ENCODE measurements around the gene ZDHHC19. TPM values are rescaled to one million over a fixed set of nuclear protein-coding genes. Genes with fewer than 3 reads are reported as not detected.

The ZDHHC19 gene
- total RNA-seq, 2 donors from 2014 or later: not detected

GRCh38 chr3:196237203-196237602 lies 26.0 kb upstream of the ZDHHC19 start:
- H3K4me3 ChIP-seq: no peak overlapping the region
- H3K27ac ChIP-seq: no peak overlapping the region
- no peaks in the 10 kb centered on the region for H3K9me3 ChIP-seq
- DNase-seq: no peak
- no peaks in the 10 kb centered on the region for H3K27me3 ChIP-seq
- peaks cover 4% of the 10 kb centered on the region for H3K36me3 ChIP-seq
- intact Hi-C loops (cut with DNase I): no loop called here
- H3K4me1 ChIP-seq: no peaks in the 10 kb centered on the region
- no peak for TF ChIP-seq CTCF (IDR thresholded peaks at IDR 0.05)
- no peak overlapping the region for H3K9ac ChIP-seq (ENCODE audit: low read depth in 2 of 2, low read length in 2 of 2)

GRCh38 chr3:196236223-196236622 lies 25.0 kb upstream of the ZDHHC19 start:
- DNase-seq: no peak
- Histone ChIP-seq H3K9ac (ENCODE audit: low read depth in 2 of 2, low read length in 2 of 2) (no peak overlapping the region), H3K27ac (no peak overlapping the region), H3K4me1 (no peaks in the 10 kb centered on the region), H3K27me3 (no peaks in the 10 kb centered on the region), H3K9me3 (no peaks in the 10 kb centered on the region), H3K36me3 (peaks cover 4% of the 10 kb centered on the region), H3K4me3 (no peak overlapping the region)
- intact Hi-C loops (cut with DNase I): no loop called here
- TF ChIP-seq CTCF (IDR thresholded peaks at IDR 0.05): no peak

- intact Hi-C loops (cut with DNase I): no loop called here
- Histone ChIP-seq H3K9me3 (no peaks in the 10 kb centered on the region), H3K4me3 (no peak overlapping the region), H3K9ac (ENCODE audit: low read depth in 2 of 2, low read length in 2 of 2) (no peak overlapping the region), H3K27ac (no peak overlapping the region), H3K4me1 (no peaks in the 10 kb centered on the region), H3K27me3 (no peaks in the 10 kb centered on the region), H3K36me3 (peaks cover 4% of the 10 kb centered on the region)
- no peak for DNase-seq
- no peak for TF ChIP-seq CTCF (IDR thresholded peaks at IDR 0.05)
Measured at GRCh38 chr3:196235452-196236122, 24.4 kb upstream of the ZDHHC19 start.

GRCh38 chr3:196232882-196233251 lies 21.7 kb upstream of the ZDHHC19 start:
- no peak overlapping the region for H3K4me3 ChIP-seq

GRCh38 chr3:196232154-196232881 lies 21.1 kb upstream of the ZDHHC19 start:
- no peaks in the 10 kb centered on the region for H3K36me3 ChIP-seq
- DNase-seq: no peak
- TF ChIP-seq CTCF (IDR thresholded peaks at IDR 0.05): no peak
- H3K4me3 ChIP-seq: no peak overlapping the region
- H3K9me3 ChIP-seq: no peaks in the 10 kb centered on the region
- no peak overlapping the region for H3K27ac ChIP-seq
- no peak overlapping the region for H3K9ac ChIP-seq (ENCODE audit: low read depth in 2 of 2, low read length in 2 of 2)
- H3K27me3 ChIP-seq: no peaks in the 10 kb centered on the region
- H3K4me1 ChIP-seq: no peaks in the 10 kb centered on the region
- intact Hi-C loops (cut with DNase I): no loop called here

More at GRCh38 chr3:196232882-196233251, 21.7 kb upstream of the ZDHHC19 start:
- intact Hi-C loops (cut with DNase I): no loop called here
- no peak for TF ChIP-seq CTCF (IDR thresholded peaks at IDR 0.05)
- no peak overlapping the region for H3K27ac ChIP-seq
- H3K27me3 ChIP-seq: no peaks in the 10 kb centered on the region
- no peaks in the 10 kb centered on the region for H3K9me3 ChIP-seq
- no peaks in the 10 kb centered on the region for H3K36me3 ChIP-seq
- no peak for DNase-seq
- no peaks in the 10 kb centered on the region for H3K4me1 ChIP-seq
- H3K9ac ChIP-seq (ENCODE audit: low read depth in 2 of 2, low read length in 2 of 2): no peak overlapping the region
